Measurements from ENCODE around the gene CFL1.

DNA sequence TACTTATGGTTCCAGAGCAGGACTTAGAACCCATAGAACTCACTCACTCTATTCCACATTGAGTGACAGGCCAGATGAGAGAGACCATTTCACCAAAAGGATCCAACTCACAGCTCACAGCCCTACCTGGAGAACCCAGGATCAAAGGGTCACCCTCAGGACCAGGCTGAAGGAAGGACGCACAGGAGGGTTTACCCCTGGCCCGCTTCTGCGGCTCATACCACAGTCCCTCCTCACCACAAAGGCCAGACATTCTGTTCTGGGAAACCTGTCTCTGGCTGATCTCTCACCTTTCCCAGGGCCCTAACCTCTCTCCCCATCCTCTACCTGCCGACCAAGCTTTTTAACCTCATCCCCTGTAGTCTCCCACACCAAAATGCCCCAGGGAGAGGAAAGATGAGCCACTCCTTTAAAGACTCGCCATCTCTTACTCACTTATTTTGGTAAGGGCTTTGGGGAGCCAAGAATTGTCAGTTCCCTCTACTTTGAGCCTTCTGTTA, 37.6 kb upstream of the CFL1 start:
- TF ChIP-seq EZH2 (IDR thresholded peaks at IDR 0.05; ENCODE audit: low read length, missing control alignments), result no peak
- TF ChIP-seq, protein P1, sequence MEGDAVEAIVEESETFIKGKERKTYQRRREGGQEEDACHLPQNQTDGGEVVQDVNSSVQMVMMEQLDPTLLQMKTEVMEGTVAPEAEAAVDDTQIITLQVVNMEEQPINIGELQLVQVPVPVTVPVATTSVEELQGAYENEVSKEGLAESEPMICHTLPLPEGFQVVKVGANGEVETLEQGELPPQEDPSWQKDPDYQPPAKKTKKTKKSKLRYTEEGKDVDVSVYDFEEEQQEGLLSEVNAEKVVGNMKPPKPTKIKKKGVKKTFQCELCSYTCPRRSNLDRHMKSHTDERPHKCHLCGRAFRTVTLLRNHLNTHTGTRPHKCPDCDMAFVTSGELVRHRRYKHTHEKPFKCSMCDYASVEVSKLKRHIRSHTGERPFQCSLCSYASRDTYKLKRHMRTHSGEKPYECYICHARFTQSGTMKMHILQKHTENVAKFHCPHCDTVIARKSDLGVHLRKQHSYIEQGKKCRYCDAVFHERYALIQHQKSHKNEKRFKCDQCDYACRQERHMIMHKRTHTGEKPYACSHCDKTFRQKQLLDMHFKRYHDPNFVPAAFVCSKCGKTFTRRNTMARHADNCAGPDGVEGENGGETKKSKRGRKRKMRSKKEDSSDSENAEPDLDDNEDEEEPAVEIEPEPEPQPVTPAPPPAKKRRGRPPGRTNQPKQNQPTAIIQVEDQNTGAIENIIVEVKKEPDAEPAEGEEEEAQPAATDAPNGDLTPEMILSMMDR (conservative IDR thresholded peaks at IDR 0.05 in 1 of 2, IDR thresholded peaks at IDR 0.05 in 1 of 2; ENCODE audit: low read depth in 1 of 2, low read length in 2 of 2), result no peak
